ENCODE measurements around the gene SPCS1.

DNA sequence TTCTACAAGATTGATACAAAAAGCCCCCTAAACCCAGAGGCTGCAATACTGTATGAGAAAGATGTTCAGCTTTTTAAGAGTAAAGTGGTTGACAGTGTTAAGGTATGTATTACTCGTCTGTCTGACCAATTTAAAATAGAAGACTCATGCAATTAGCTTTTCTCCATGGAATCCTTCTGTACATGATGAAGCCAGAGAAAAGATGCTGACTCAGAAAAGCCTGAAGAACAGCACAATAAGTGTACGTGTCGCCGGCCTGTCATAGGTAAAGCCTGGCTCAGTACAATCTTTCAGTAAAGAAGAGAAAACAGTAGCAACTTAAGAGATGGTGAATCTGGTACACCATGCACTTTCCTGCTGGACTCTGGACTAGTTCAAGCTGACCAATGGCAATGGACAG lies 48.5 kb downstream of the SPCS1 start:
- no peak for TF ChIP-seq CTCF (IDR thresholded peaks at IDR 0.05)
- no peak for TF ChIP-seq SIN3A (IDR thresholded peaks at IDR 0.05; ENCODE audit: borderline replicate concordance, insufficient read depth, low read depth, low read length)
- TF ChIP-seq, protein P1, sequence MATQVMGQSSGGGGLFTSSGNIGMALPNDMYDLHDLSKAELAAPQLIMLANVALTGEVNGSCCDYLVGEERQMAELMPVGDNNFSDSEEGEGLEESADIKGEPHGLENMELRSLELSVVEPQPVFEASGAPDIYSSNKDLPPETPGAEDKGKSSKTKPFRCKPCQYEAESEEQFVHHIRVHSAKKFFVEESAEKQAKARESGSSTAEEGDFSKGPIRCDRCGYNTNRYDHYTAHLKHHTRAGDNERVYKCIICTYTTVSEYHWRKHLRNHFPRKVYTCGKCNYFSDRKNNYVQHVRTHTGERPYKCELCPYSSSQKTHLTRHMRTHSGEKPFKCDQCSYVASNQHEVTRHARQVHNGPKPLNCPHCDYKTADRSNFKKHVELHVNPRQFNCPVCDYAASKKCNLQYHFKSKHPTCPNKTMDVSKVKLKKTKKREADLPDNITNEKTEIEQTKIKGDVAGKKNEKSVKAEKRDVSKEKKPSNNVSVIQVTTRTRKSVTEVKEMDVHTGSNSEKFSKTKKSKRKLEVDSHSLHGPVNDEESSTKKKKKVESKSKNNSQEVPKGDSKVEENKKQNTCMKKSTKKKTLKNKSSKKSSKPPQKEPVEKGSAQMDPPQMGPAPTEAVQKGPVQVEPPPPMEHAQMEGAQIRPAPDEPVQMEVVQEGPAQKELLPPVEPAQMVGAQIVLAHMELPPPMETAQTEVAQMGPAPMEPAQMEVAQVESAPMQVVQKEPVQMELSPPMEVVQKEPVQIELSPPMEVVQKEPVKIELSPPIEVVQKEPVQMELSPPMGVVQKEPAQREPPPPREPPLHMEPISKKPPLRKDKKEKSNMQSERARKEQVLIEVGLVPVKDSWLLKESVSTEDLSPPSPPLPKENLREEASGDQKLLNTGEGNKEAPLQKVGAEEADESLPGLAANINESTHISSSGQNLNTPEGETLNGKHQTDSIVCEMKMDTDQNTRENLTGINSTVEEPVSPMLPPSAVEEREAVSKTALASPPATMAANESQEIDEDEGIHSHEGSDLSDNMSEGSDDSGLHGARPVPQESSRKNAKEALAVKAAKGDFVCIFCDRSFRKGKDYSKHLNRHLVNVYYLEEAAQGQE (IDR thresholded peaks at IDR 0.05; ENCODE audit: insufficient read depth in 1 of 2, low read depth in 2 of 2, low read length in 1 of 2): no peak
- no peak for TF ChIP-seq TCF7L2 (IDR thresholded peaks at IDR 0.05; ENCODE audit: low read depth, low read length)
- TF ChIP-seq POLR2AphosphoS5 (IDR thresholded peaks at IDR 0.05; ENCODE audit: low read depth, low read length): no peak
